Measurements from ENCODE around the gene ICOS.

GRCh38 chr2:203993011-203993410 is 56.4 kb downstream of the ICOS start:
- TF ChIP-seq CTCF (IDR thresholded peaks at IDR 0.05) (no peak), POLR2AphosphoS5 (IDR thresholded peaks at IDR 0.05) (no peak), POLR2A (IDR thresholded peaks at IDR 0.05) (no peak), EP300 (IDR thresholded peaks at IDR 0.05; ENCODE audit: low read depth) (no peak)
